ENCODE measurements around the gene NIFK. TPM values are rescaled to one million over a fixed set of nuclear protein-coding genes. Genes with fewer than 3 reads are reported as not detected.
"Not testable (repeated sequence)": the region's sequence is repeated elsewhere in the genome, so short reads cannot be mapped to it uniquely, and the experiment has no call there.

NIFK gene
- total and polyA plus RNA-seq, 10 donors: 28.4 to 74.7 (median 44.9) TPM

GRCh38 chr2:121697108-121697631 lies 39.5 kb downstream of the NIFK start:
- Histone ChIP-seq H3K4me1 (peaks cover 14 to 34% (median 24%) of the 10 kb centered on the region in 6 donors), H3K27me3 (replicated peaks in 1 of 7) (no peaks in the 10 kb centered on the region), H3K36me3 (no peaks in the 10 kb centered on the region), H3K4me3 (no peak overlapping the region), H3K27ac (peak overlapping the region in 2 of 8 donors; percentile 14 to 28), H3K9me3 (no peaks in the 10 kb centered on the region)
- 48 to 72% (median 64%) methylated on average over 4 of the region's 4 CpGs for WGBS, 5 donors
- intact Hi-C loops (cut with DNase I; ENCODE audit: low total_unique reads): no loop called here
- TF ChIP-seq POLR2AphosphoS5 (IDR thresholded peaks at IDR 0.05) (no peak), POLR2A (IDR thresholded peaks at IDR 0.05) (no peak), CTCF (IDR thresholded peaks at IDR 0.05 in 8 of 11, conservative IDR thresholded peaks at IDR 0.05 in 3 of 11) (no peak)
- DNase-seq: no peak

GRCh38 chr2:121696410-121696930 lies 40.2 kb downstream of the NIFK start:
- Histone ChIP-seq H3K4me1 (peaks cover 14 to 34% (median 24%) of the 10 kb centered on the region in 6 donors), H3K27ac (peak overlapping the region in 1 of 8 donors; percentile 28), H3K9me3 (no peaks in the 10 kb centered on the region), H3K36me3 (no peaks in the 10 kb centered on the region), H3K4me3 (no peak overlapping the region), H3K27me3 (replicated peaks in 1 of 7) (no peaks in the 10 kb centered on the region)
- intact Hi-C loops (cut with DNase I; ENCODE audit: low total_unique reads): no loop called here
- DNase-seq: no peak
- WGBS, 5 donors: 81 to 91% (median 90%) methylated on average over 7 of the region's 7 CpGs
- TF ChIP-seq POLR2A (IDR thresholded peaks at IDR 0.05): no peak
- TF ChIP-seq CTCF (IDR thresholded peaks at IDR 0.05 in 8 of 11, conservative IDR thresholded peaks at IDR 0.05 in 3 of 11): no peak
- TF ChIP-seq POLR2AphosphoS5 (IDR thresholded peaks at IDR 0.05): no peak

GRCh38 chr2:121695171-121695451 lies 41.6 kb downstream of the NIFK start:
- Histone ChIP-seq H3K4me1 (peaks cover 11 to 25% (median 14%) of the 10 kb centered on the region in 6 donors), H3K27ac (no peak overlapping the region), H3K4me3 (no peak overlapping the region), H3K36me3 (no peaks in the 10 kb centered on the region), H3K27me3 (replicated peaks in 1 of 7) (no peaks in the 10 kb centered on the region), H3K9me3 (no peaks in the 10 kb centered on the region)
- WGBS, 5 donors: 69 to 94% (median 91%) methylated on average over 2 of the region's 2 CpGs
- DNase-seq: no peak
- intact Hi-C loops (cut with DNase I; ENCODE audit: low total_unique reads): no loop called here
- TF ChIP-seq POLR2A (IDR thresholded peaks at IDR 0.05): no peak
- TF ChIP-seq CTCF (IDR thresholded peaks at IDR 0.05 in 8 of 11, conservative IDR thresholded peaks at IDR 0.05 in 3 of 11): no peak
- TF ChIP-seq POLR2AphosphoS5 (IDR thresholded peaks at IDR 0.05): no peak

GRCh38 chr2:121694398-121695170 lies 42.1 kb downstream of the NIFK start:
- no peaks in the 10 kb centered on the region for H3K9me3 ChIP-seq
- TF ChIP-seq CTCF (IDR thresholded peaks at IDR 0.05 in 8 of 11, conservative IDR thresholded peaks at IDR 0.05 in 3 of 11) (no peak), POLR2A (IDR thresholded peaks at IDR 0.05) (no peak), POLR2AphosphoS5 (IDR thresholded peaks at IDR 0.05) (no peak)
- peaks cover 6 to 19% (median 9%) of the 10 kb centered on the region in 6 donors for H3K4me1 ChIP-seq
- DNase-seq: no peak
- WGBS, 5 donors: 76 to 90% (median 82%) methylated on average over 6 of the region's 6 CpGs
- H3K36me3 ChIP-seq: no peaks in the 10 kb centered on the region
- H3K27me3 ChIP-seq (replicated peaks in 1 of 7): no peaks in the 10 kb centered on the region
- no peak overlapping the region for H3K27ac ChIP-seq
- intact Hi-C loops (cut with DNase I; ENCODE audit: low total_unique reads): no loop called here
- H3K4me3 ChIP-seq: no peak overlapping the region

- 94 to 100% (median 97%) methylated on average over 3 of the region's 3 CpGs for WGBS, 5 donors
- DNase-seq; H3K4me3 ChIP-seq; H3K9me3 ChIP-seq; intact Hi-C loops (cut with DNase I; ENCODE audit: low total_unique reads); H3K4me1 ChIP-seq; H3K36me3 ChIP-seq; H3K27ac ChIP-seq; H3K27me3 ChIP-seq (replicated peaks in 1 of 7): not testable (repeated sequence)
These were observed 46.1 kb downstream of the NIFK start for GRCh38 chr2:121690572-121690971.

All from spleen (tissue), 11 donors.